HepG2 (cell line): ENCODE results near the gene SHISA5. TPM values are rescaled to one million over a fixed set of nuclear protein-coding genes. Genes with fewer than 3 reads are reported as not detected.

Experiments used
- AFF4 ChIP-seq: sonication (generic); formaldehyde crosslinking; IDR thresholded peaks from 2 replicates; pipeline ENCODE4 v1.4.0; 2020; ENCODE audit warnings: missing genetic modification reagents
- GMEB2 ChIP-seq: IDR thresholded peaks from 2 replicates; pipeline ENCODE4 v1.6.1; 2016; ENCODE audit warnings: missing biosample characterization, missing genetic modification reagents, low read depth
- HES4 ChIP-seq: sonication (generic); formaldehyde crosslinking; IDR thresholded peaks from 2 replicates; pipeline ENCODE4 v1.9.0; 2021; ENCODE audit warnings: mild to moderate bottlenecking, missing genetic modification reagents, borderline replicate concordance
- JUND ChIP-seq: sonication (generic); formaldehyde crosslinking; IDR thresholded peaks from 2 replicates; pipeline ENCODE4 v1.8.0; 2022; ENCODE audit warnings: mild to moderate bottlenecking, missing genetic modification reagents
- LCORL ChIP-seq, 2 experiments: fragments of 450-650 bp in 1 of 2; sonication (generic) in 1 of 2; formaldehyde crosslinking in 1 of 2; IDR thresholded peaks; 2 replicates each; pipeline versions ENCODE4 v1.5.0 to v1.6.1; 2017 to 2020; ENCODE audit warnings: antibody characterized with exemption in 1 of 2, missing genetic modification reagents in 1 of 2
- MIXL1 ChIP-seq: IDR thresholded peaks from 2 replicates; pipeline ENCODE4 v1.6.1; 2016
- PBX3 ChIP-seq: sonication (generic); formaldehyde crosslinking; IDR thresholded peaks from 2 replicates; pipeline ENCODE4 v1.8.1; 2023; ENCODE audit warnings: missing genetic modification reagents, inconsistent platforms, borderline replicate concordance
- PLRG1 ChIP-seq: fragments of 450-650 bp; conservative IDR thresholded peaks from 2 replicates; pipeline ENCODE4 v1.6.1; 2016
- RFX5 ChIP-seq: IDR thresholded peaks from 2 replicates; pipeline ENCODE4 v1.6.1; 2011; ENCODE audit warnings: low read depth, low read length, improper control_type of control experiment
- SOX5 ChIP-seq: IDR thresholded peaks from 2 replicates; pipeline ENCODE4 v1.6.1; 2016; ENCODE audit warnings: borderline replicate concordance
- SRF ChIP-seq: IDR thresholded peaks from 2 replicates; pipeline ENCODE4 v1.6.1; 2011; ENCODE audit warnings: mild to moderate bottlenecking, low read depth, low read length, moderate library complexity
- STAT5B ChIP-seq: sonication (generic); formaldehyde crosslinking; IDR thresholded peaks from 2 replicates; pipeline ENCODE4 v1.4.0; 2020; ENCODE audit warnings: missing genetic modification reagents
- TEAD3 ChIP-seq: optimal IDR thresholded peaks from 2 replicates; pipeline ENCODE3; 2016; ENCODE audit warnings: borderline replicate concordance
- ZBTB46 ChIP-seq: sonication (generic); formaldehyde crosslinking; IDR thresholded peaks from 2 replicates; pipeline ENCODE4 v1.4.0; 2020; ENCODE audit warnings: mild to moderate bottlenecking, missing genetic modification reagents, borderline replicate concordance
- ZNF414 ChIP-seq: sonication (generic); formaldehyde crosslinking; IDR thresholded peaks from 2 replicates; pipeline ENCODE4 v1.5.0; 2020; ENCODE audit warnings: missing genetic modification reagents
- ZNF629 ChIP-seq: sonication (generic); formaldehyde crosslinking; conservative IDR thresholded peaks from 2 replicates; pipeline ENCODE4 v1.5.0; 2020; ENCODE audit warnings: missing genetic modification reagents
- ZNF816 ChIP-seq: sonication (generic); formaldehyde crosslinking; IDR thresholded peaks from 2 replicates; pipeline ENCODE4 v1.8.0; 2022; ENCODE audit warnings: missing genetic modification reagents, mild to moderate bottlenecking, borderline replicate concordance
- polyA plus RNA-seq, 8 experiments: library from polyadenylated mRNA; depleted of rRNA in 3 of 8; stranded (reverse) in 7 of 8; unstranded in 1 of 8; fragments of >200 nt; fragmentation: Illumina TruSeq in 4 of 8; extraction: Trizol in 4 of 8; gene quantifications; 2 replicates each; pipeline versions ENCODE4 v1.2.1 to v1.2.3, GENCODE V29; 2011 to 2016; ENCODE audit warnings: low read depth in 4 of 8, missing spikeins in 1 of 8, mixed read lengths in 1 of 8; ENCODE audit not compliant: insufficient read depth in 1 of 8
- total RNA-seq, 5 experiments: library from RNA; depleted of rRNA; stranded (reverse); fragments of >200 nt; fragmentation: Illumina TruSeq; extraction: Trizol; gene quantifications; 2 replicates each; pipeline ENCODE4 v1.2.3, GENCODE V29; 2016; ENCODE audit warnings: low read depth in 1 of 5

The SHISA5 gene
- total and polyA plus RNA-seq, 2 of the 13 experiments (the other 11 are each of a cell fraction or from before 2014, with no cell fraction given): 75.8 to 91.4 TPM

GRCh38 chr3:48473617-48473952, 30.4 kb downstream of the SHISA5 start (continued):
- TF ChIP-seq JUND (no peak), STAT5B (no peak), PBX3 (no peak), PLRG1 (no peak), SOX5 (CRISPR knock-in tag) (no peak), AFF4 (no peak), SRF (no peak), GMEB2 (no peak), ZNF816 (no peak), ZBTB46 (CRISPR knock-in tag) (no peak), TEAD3 (no peak), ZNF414 (peak; percentile 4; the same call in 1 of the 2 replicates), HES4 (no peak), MIXL1 (no peak), LCORL (IDR thresholded peaks at IDR 0.05) (no peak), LCORL (CRISPR knock-in tag; IDR thresholded peaks at IDR 0.05) (peak; percentile 9; the same call in 1 of the 2 replicates), ZNF629 (no peak), RFX5 (no peak)
- TF ChIP-seq, all 625 proteins: peak for 29
